Esophagus (tissue), 2 donors: ENCODE results near the gene UBE3C. TPM values are rescaled to one million over a fixed set of nuclear protein-coding genes. Genes with fewer than 3 reads are reported as not detected.

ENCODE experiments used
- H3K27ac ChIP-seq, 2 donors: one replicate each; pipeline ENCODE4 v1.5.1; 2013; ENCODE audit warnings: low read depth in 2 of 2, mild to moderate bottlenecking in 2 of 2, inconsistent platforms in 1 of 2, low read length in 1 of 2, moderate library complexity in 1 of 2
- H3K27me3 ChIP-seq, 2 donors: one replicate each; pipeline ENCODE4 v1.6.1; 2013; ENCODE audit warnings: low read length in 2 of 2, control low read depth in 1 of 2, mild to moderate bottlenecking in 1 of 2; ENCODE audit not compliant: insufficient read depth in 2 of 2, control insufficient read depth in 1 of 2
- H3K36me3 ChIP-seq, 2 donors: one replicate each; pipeline ENCODE4 v1.6.1; 2013; ENCODE audit warnings: low read length in 1 of 2; ENCODE audit not compliant: control insufficient read depth in 2 of 2, insufficient read depth in 2 of 2
- H3K4me1 ChIP-seq, 2 donors: one replicate each; pipeline ENCODE4 v1.6.1; 2013; ENCODE audit warnings: low read length in 1 of 2; ENCODE audit not compliant: control insufficient read depth in 2 of 2, insufficient read depth in 2 of 2
- H3K4me3 ChIP-seq, 2 donors: one replicate each; pipeline ENCODE4 v1.5.1; 2013; ENCODE audit warnings: low read length in 2 of 2, mild to moderate bottlenecking in 2 of 2, low read depth in 1 of 2, moderate library complexity in 1 of 2
- H3K9me3 ChIP-seq, 2 donors: one replicate each; pipeline ENCODE4 v1.6.1; 2013; ENCODE audit warnings: mild to moderate bottlenecking in 2 of 2, low read depth in 1 of 2, low read length in 1 of 2, moderate library complexity in 1 of 2; ENCODE audit not compliant: control insufficient read depth in 2 of 2, insufficient read depth in 1 of 2
- WGBS, 2 donors: extraction: QIAGEN DNeasy Blood & Tissue Kit; methylation state at CpG; one replicate each; pipeline ENCODE4 v1.1.7; 2013; 5-methylcytosine and 5-hydroxymethylcytosine counted together
- polyA plus RNA-seq, 2 donors: library from polyadenylated mRNA; stranded (reverse); fragments of 200-250 nt; gene quantifications; one replicate each; pipeline ENCODE4 v1.2.3, GENCODE V29; 2013
- donor health status: healthy with polysubstance abuse.
- donor health status: Bipolar disorder and iron deficiency.

UBE3C gene
- polyA plus RNA-seq, 2 donors = 12.6 to 23.0 TPM

GRCh38 chr7:157188091-157188665, 49.5 kb downstream of the UBE3C start:
- Histone ChIP-seq H3K36me3 (peaks cover 13 to 26% of the 10 kb centered on the region in 2 donors), H3K27me3 (no peaks in the 10 kb centered on the region), H3K4me1 (peaks cover 0 to 4% of the 10 kb centered on the region in 2 donors), H3K9me3 (no peaks in the 10 kb centered on the region), H3K27ac (no peak overlapping the region), H3K4me3 (no peak overlapping the region)
- 90 to 91% methylated on average over 8 of the region's 8 CpGs for WGBS, 2 donors

DNA sequence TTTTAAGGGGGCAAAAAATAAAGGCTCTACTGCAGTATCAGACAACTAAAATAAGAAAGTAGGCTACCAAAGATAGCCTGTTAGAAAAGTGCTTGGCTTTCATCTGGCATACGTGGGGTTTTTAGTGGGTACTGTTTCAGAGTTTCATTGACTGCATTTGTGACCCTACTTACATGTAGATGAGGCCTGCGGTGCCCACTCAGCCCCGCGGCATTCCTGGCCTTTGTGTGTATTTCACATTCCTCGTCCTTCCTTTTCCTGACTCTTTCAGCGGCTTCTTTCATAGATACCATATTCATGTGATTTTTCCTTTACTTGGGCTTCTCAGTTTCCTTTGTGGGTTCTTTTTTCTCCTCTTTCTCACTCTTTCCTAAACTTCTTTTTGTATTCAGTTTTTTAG, 50.7 kb downstream of the UBE3C start:
- no peak overlapping the region for H3K4me3 ChIP-seq
- H3K27ac ChIP-seq = no peak overlapping the region
- no peaks in the 10 kb centered on the region for H3K27me3 ChIP-seq
- H3K36me3 ChIP-seq = peaks cover 10 to 20% of the 10 kb centered on the region in 2 donors
- H3K9me3 ChIP-seq = no peaks in the 10 kb centered on the region
- 94 to 96% methylated on average over 6 of the region's 6 CpGs for WGBS, 2 donors
- peaks cover 0 to 4% of the 10 kb centered on the region in 2 donors for H3K4me1 ChIP-seq

- Histone ChIP-seq H3K27ac (no peak overlapping the region), H3K9me3 (no peaks in the 10 kb centered on the region), H3K27me3 (no peaks in the 10 kb centered on the region), H3K36me3 (peaks cover 13 to 19% of the 10 kb centered on the region in 2 donors), H3K4me3 (no peak overlapping the region), H3K4me1 (peaks cover 0 to 4% of the 10 kb centered on the region in 2 donors)
- 90 to 93% methylated on average over 3 of the region's 3 CpGs for WGBS, 2 donors
Measured at GRCh38 chr7:157192861-157193260, 54.1 kb downstream of the UBE3C start.

GRCh38 chr7:157193274-157193673, 54.5 kb downstream of the UBE3C start:
- H3K9me3 ChIP-seq = no peaks in the 10 kb centered on the region
- H3K36me3 ChIP-seq = peaks cover 10 to 20% of the 10 kb centered on the region in 2 donors
- H3K27me3 ChIP-seq = no peaks in the 10 kb centered on the region
- no peak overlapping the region for H3K4me3 ChIP-seq
- peaks cover 0 to 4% of the 10 kb centered on the region in 2 donors for H3K4me1 ChIP-seq
- 75 to 94% methylated on average over 4 of the region's 4 CpGs for WGBS, 2 donors
- H3K27ac ChIP-seq = no peak overlapping the region

DNA sequence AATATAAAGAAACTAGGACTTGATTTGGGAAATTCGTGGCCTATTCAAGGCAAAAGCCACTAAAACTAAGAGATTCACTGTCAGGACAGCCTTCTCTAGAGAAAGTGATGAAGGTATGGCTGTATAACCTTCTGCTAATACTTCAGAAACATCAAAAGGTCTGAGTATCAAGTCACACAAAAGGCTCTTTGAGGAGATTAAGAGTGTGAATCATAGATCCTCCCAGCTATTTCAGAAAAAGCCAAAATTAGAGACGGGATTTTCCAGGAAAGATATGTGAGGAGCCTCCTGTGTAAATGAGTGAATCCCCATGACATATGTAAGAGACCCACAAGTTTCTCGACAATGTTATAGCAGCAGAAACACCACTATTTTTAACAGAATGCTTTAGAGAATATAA, 56.2 kb downstream of the UBE3C start:
- H3K4me1 ChIP-seq = peaks cover 0 to 4% of the 10 kb centered on the region in 2 donors
- H3K27ac ChIP-seq = no peak overlapping the region
- no peaks in the 10 kb centered on the region for H3K9me3 ChIP-seq
- H3K27me3 ChIP-seq = no peaks in the 10 kb centered on the region
- no peak overlapping the region for H3K4me3 ChIP-seq
- 77 to 78% methylated on average over 3 of the region's 3 CpGs for WGBS, 2 donors
- H3K36me3 ChIP-seq = peaks cover 8 to 18% of the 10 kb centered on the region in 2 donors

DNA sequence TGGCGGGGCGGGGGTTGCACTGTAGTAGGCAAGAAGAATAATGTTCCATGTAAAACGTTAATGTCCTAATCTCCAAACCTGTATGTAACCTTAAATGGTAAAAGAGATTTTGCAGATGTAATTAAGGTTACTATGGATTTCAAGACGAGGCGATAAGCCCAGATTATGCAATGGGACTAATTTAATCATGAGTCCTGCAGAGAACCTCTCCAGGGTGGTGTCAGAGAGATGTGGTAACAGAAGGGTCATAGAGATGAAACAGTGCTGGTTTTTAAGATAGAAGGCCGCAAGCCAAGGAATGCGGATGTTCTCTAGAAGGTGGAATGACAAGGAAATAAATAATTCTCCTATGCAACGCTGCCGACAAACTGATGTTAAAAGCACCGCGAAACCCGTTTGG, 57.1 kb downstream of the UBE3C start:
- no peaks in the 10 kb centered on the region for H3K27me3 ChIP-seq
- H3K4me1 ChIP-seq = no peaks in the 10 kb centered on the region
- no peak overlapping the region for H3K27ac ChIP-seq
- WGBS, 2 donors = 94 to 96% methylated on average over 12 of the region's 12 CpGs
- no peaks in the 10 kb centered on the region for H3K9me3 ChIP-seq
- H3K4me3 ChIP-seq = no peak overlapping the region
- H3K36me3 ChIP-seq = peaks cover 3 to 13% of the 10 kb centered on the region in 2 donors

DNA sequence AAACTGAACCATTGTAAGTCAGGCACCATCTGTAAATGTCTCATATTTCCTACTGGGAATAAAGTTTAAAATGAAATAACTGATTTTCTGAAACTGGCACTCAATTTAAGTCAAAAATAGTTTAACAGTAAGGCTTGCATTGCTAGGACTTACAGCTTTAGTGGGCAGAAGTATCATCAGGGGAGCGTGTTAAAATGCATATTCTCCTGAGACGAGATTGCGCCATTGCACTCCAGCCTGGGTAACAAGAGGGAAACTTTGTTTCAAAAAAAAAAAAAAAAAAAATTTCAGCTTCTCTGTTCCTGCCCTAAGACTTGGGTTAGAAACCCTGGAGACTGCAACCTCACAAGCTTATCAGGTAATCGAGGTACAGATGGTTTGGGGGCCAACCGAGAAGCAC, 65.4 kb downstream of the UBE3C start:
- Histone ChIP-seq H3K36me3 (peaks cover 0 to 3% of the 10 kb centered on the region in 2 donors), H3K4me1 (no peaks in the 10 kb centered on the region)

DNA sequence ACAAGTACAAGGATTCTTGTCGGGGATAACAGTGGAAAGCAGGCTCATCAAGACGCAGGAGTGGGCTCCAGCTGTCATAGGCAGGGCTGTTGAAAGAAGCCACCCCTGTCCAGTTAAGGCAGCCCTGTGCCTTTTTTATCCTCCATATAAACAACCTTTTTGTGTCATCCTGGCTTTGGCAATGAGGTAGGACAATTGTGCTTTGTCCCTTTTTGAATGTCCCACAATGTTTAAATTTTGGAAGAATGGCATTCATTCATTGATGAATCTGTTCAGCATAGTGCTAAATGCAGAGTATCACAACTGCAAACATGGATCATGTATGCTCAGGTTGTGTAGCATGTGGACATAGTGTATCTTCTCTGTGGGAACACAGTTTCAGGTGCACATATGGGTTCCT, 66.7 kb downstream of the UBE3C start:
- peaks cover 0 to 3% of the 10 kb centered on the region in 2 donors for H3K36me3 ChIP-seq
- no peaks in the 10 kb centered on the region for H3K4me1 ChIP-seq
- H3K27ac ChIP-seq = no peak overlapping the region
- no peaks in the 10 kb centered on the region for H3K27me3 ChIP-seq
- 91 to 95% methylated on average over 2 of the region's 2 CpGs for WGBS, 2 donors
- no peaks in the 10 kb centered on the region for H3K9me3 ChIP-seq
- no peak overlapping the region for H3K4me3 ChIP-seq

More for the DNA sequence above, 65.4 kb downstream of the UBE3C start:
- Histone ChIP-seq H3K27ac (no peak overlapping the region), H3K27me3 (no peaks in the 10 kb centered on the region), H3K9me3 (no peaks in the 10 kb centered on the region), H3K4me3 (no peak overlapping the region)
- WGBS, 2 donors = 96 to 97% methylated on average over 5 of the region's 5 CpGs

DNA sequence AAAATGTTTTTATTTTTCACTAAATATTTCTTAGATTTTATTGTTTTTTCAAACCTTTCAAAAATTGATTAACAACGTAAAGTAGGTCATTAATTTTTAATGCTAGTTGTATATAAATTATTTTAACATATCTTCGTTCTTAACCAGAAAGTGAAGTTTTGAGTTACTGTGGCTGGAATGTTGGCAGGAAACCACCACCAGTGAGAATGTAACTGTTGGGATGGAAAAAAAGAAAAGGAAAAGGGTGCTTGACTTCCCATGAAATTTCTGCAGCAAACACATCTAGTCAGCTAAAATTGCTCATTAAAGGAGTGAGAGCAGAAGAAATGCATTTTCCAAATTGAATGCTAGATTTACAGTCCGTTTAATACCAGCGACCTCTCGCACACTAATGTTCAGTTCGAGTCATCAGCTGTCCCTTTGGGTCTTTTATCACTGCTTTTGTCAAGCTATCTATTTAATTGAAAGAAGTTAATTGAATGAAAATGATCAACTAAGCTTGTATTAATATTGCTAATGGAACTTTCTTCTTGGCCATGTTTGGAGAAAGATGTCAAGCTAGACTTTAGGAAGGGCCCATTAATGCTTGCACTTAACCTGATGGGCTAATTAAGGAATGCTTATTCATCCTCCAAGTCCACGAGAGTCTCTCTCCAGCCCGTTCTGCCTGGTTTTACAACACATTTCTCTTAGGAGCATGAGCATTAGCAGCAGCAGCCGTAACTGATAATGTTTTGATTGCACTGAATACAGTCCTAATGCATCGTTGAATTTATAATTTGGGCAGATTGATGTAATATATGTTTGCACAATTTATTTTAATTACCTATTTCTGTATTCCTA, 70.1 kb downstream of the UBE3C start:
- Histone ChIP-seq H3K27ac (no peak overlapping the region), H3K9me3 (no peaks in the 10 kb centered on the region), H3K4me3 (no peak overlapping the region), H3K36me3 (peaks cover 0 to 7% of the 10 kb centered on the region in 2 donors), H3K27me3 (no peaks in the 10 kb centered on the region), H3K4me1 (no peaks in the 10 kb centered on the region)
- 89 to 90% methylated on average over 10 of the region's 10 CpGs for WGBS, 2 donors
